ENCODE results near the gene RNU6-9.

Gene RNU6-9

DNA sequence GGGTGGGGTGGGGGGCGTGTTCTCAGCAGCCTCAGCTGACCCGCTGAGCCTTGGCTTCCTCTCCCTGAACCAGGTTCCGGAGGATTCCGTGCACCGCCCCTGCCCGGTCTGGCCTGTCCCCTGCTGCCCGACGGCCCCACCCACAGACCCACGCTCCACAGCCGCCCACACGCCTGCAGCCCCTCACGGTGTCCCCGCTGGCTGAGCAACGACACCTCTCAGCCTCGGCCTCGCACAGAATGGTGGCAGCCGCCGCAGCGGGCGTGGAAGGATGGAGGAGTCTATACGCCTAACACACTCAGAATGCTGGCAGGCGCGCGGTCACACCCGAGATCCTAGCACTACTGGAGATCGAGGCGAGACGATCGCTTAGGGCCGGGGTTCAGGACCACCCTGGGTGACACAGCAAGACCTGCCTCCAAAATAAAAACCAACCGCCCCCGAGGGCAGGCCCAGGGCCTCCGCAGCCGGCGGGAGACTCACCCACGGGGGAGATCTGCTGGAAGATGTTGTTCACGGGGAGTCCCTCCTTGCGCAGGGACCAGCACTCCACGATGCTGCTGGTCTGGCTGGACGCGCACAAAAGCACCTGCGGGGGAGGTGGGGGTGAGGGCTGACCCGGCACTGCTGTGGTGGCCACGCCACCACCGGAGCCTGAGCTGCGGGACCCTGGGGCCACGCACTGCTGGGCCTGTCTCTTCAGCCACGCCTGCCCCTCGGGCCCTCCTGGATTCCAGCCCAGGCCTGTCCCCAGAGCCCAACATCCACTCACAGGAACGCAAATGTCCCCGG, 8.7 kb upstream of the RNU6-9 start:
- Histone ChIP-seq H2AFZ (no peak overlapping the region), H3K4me1 (no peaks in the 10 kb centered on the region), H3K4me2 (ENCODE audit: low read length) (no peak overlapping the region), H3K27ac (no peak overlapping the region), H3K4me3 (ENCODE audit: low read depth, low read length) (no peak overlapping the region), H3K9ac (no peak overlapping the region), H3K9me3 (ENCODE audit: control insufficient read depth, low read length) (no peaks in the 10 kb centered on the region), H3K27me3 (ENCODE audit: control insufficient read depth, insufficient read depth, low read length) (no peaks in the 10 kb centered on the region), H3K36me3 (ENCODE audit: control insufficient read depth, insufficient read depth, low read length) (no peaks in the 10 kb centered on the region), H3K79me2 (peaks cover 12% of the 10 kb centered on the region)
- no peak for TF ChIP-seq CTCF (IDR thresholded peaks at IDR 0.05)

GRCh38 chr19:885536-886224, 7.6 kb upstream of the RNU6-9 start:
- no peaks in the 10 kb centered on the region for H3K27me3 ChIP-seq (ENCODE audit: control insufficient read depth, insufficient read depth, low read length)
- TF ChIP-seq CTCF (IDR thresholded peaks at IDR 0.05), result no peak
- H3K27ac ChIP-seq, result no peak overlapping the region

GRCh38 chr19:887072-887471, 6.2 kb upstream of the RNU6-9 start:
- no peaks in the 10 kb centered on the region for H3K4me1 ChIP-seq
- H3K9me3 ChIP-seq (ENCODE audit: control insufficient read depth, low read length), result no peaks in the 10 kb centered on the region
- H3K9ac ChIP-seq, result no peak overlapping the region
- no peaks in the 10 kb centered on the region for H3K27me3 ChIP-seq (ENCODE audit: control insufficient read depth, insufficient read depth, low read length)
- H3K4me3 ChIP-seq (ENCODE audit: low read depth, low read length), result no peak overlapping the region
- no peak overlapping the region for H3K4me2 ChIP-seq (ENCODE audit: low read length)
- no peaks in the 10 kb centered on the region for H3K36me3 ChIP-seq (ENCODE audit: control insufficient read depth, insufficient read depth, low read length)
- TF ChIP-seq CTCF (IDR thresholded peaks at IDR 0.05), result no peak
- peaks cover 10% of the 10 kb centered on the region for H3K79me2 ChIP-seq
- H2AFZ ChIP-seq, result no peak overlapping the region
- no peak overlapping the region for H3K27ac ChIP-seq

More at GRCh38 chr19:885536-886224, 7.6 kb upstream of the RNU6-9 start:
- no peak overlapping the region for H2AFZ ChIP-seq
- H3K4me3 ChIP-seq (ENCODE audit: low read depth, low read length), result no peak overlapping the region
- H3K4me1 ChIP-seq, result no peaks in the 10 kb centered on the region
- no peaks in the 10 kb centered on the region for H3K36me3 ChIP-seq (ENCODE audit: control insufficient read depth, insufficient read depth, low read length)
- no peaks in the 10 kb centered on the region for H3K9me3 ChIP-seq (ENCODE audit: control insufficient read depth, low read length)
- H3K4me2 ChIP-seq (ENCODE audit: low read length), result no peak overlapping the region
- H3K79me2 ChIP-seq, result peaks cover 12% of the 10 kb centered on the region
- H3K9ac ChIP-seq, result no peak overlapping the region

GRCh38 chr19:887599-887998, 5.7 kb upstream of the RNU6-9 start:
- no peak overlapping the region for H3K9ac ChIP-seq

More at GRCh38 chr19:887599-887998, 5.7 kb upstream of the RNU6-9 start:
- Histone ChIP-seq H2AFZ (no peak overlapping the region), H3K4me1 (no peaks in the 10 kb centered on the region), H3K9me3 (ENCODE audit: control insufficient read depth, low read length) (no peaks in the 10 kb centered on the region), H3K79me2 (peaks cover 15% of the 10 kb centered on the region), H3K4me2 (ENCODE audit: low read length) (no peak overlapping the region), H3K27me3 (ENCODE audit: control insufficient read depth, insufficient read depth, low read length) (no peaks in the 10 kb centered on the region), H3K36me3 (ENCODE audit: control insufficient read depth, insufficient read depth, low read length) (no peaks in the 10 kb centered on the region), H3K4me3 (ENCODE audit: low read depth, low read length) (no peak overlapping the region), H3K27ac (no peak overlapping the region)
- no peak for TF ChIP-seq CTCF (IDR thresholded peaks at IDR 0.05)
